H9 (cell line): ENCODE data around the gene POU2F2. TPM values are rescaled to one million over a fixed set of nuclear protein-coding genes. Genes with fewer than 3 reads are reported as not detected.

ENCODE experiments used
- DNase-seq: peaks from one replicate; pipeline ENCODE4 v3.0.0-alpha.2; 2017
- H2AFZ ChIP-seq: one replicate; pipeline ENCODE4 v1.6.1; 2013; ENCODE audit warnings: mild to moderate bottlenecking, low read length, control low read depth, moderate library complexity
- H2AK5ac ChIP-seq: 2 replicates; pipeline ENCODE4 v1.6.1; 2013; ENCODE audit warnings: low read length, control low read depth, mixed read lengths; ENCODE audit not compliant: insufficient read length
- H2BK120ac ChIP-seq: one replicate; pipeline ENCODE4 v1.6.1; 2013; ENCODE audit warnings: low read depth, mild to moderate bottlenecking, low read length, control low read depth, inconsistent platforms; ENCODE audit not compliant: poor library complexity, severe bottlenecking
- H2BK12ac ChIP-seq: 2 replicates; pipeline ENCODE4 v1.6.1; 2013; ENCODE audit warnings: low read length, control low read depth, mixed read lengths, low read depth; ENCODE audit not compliant: insufficient read length
- H2BK15ac ChIP-seq: 2 replicates; pipeline ENCODE4 v1.6.1; 2013; ENCODE audit warnings: low read depth, low read length, control low read depth
- H2BK20ac ChIP-seq: one replicate; pipeline ENCODE4 v1.6.1; 2013; ENCODE audit warnings: low read depth, mild to moderate bottlenecking, low read length, control low read depth, inconsistent platforms; ENCODE audit not compliant: poor library complexity, severe bottlenecking
- H2BK5ac ChIP-seq: 2 replicates; pipeline ENCODE4 v1.6.1; 2013; ENCODE audit warnings: low read length, control low read depth, mixed read lengths; ENCODE audit not compliant: insufficient read length
- H3K14ac ChIP-seq: 2 replicates; pipeline ENCODE4 v1.6.1; 2013; ENCODE audit warnings: low read length, control low read depth; ENCODE audit not compliant: insufficient read depth
- H3K18ac ChIP-seq: 2 replicates; pipeline ENCODE4 v1.6.1; 2013; ENCODE audit warnings: low read depth, mild to moderate bottlenecking, mixed read lengths, low read length, control low read depth; ENCODE audit not compliant: insufficient read length
- H3K23ac ChIP-seq: 2 replicates; pipeline ENCODE4 v1.6.1; 2013; ENCODE audit warnings: low read length, control low read depth, mixed read lengths, low read depth; ENCODE audit not compliant: insufficient read length
- H3K23me2 ChIP-seq: 2 replicates; pipeline ENCODE4 v1.6.1; 2013; ENCODE audit warnings: low read depth, mild to moderate bottlenecking, mixed read lengths, low read length, control low read depth; ENCODE audit not compliant: insufficient read length, poor library complexity, severe bottlenecking
- H3K27ac ChIP-seq: 2 replicates; pipeline ENCODE4 v1.5.1; 2013; ENCODE audit warnings: low read length, control low read depth, mixed read lengths, low read depth; ENCODE audit not compliant: insufficient read length
- H3K27me3 ChIP-seq: 2 replicates; pipeline ENCODE4 v1.6.1; 2013; ENCODE audit warnings: low read length, control low read depth, inconsistent platforms; ENCODE audit not compliant: insufficient read depth
- H3K4ac ChIP-seq: 2 replicates; pipeline ENCODE4 v1.6.1; 2013; ENCODE audit warnings: low read depth, mild to moderate bottlenecking, control low read depth, inconsistent platforms, low read length, moderate library complexity
- H3K4me1 ChIP-seq: 2 replicates; pipeline ENCODE4 v1.6.1; 2013; ENCODE audit warnings: low read length, control low read depth, inconsistent platforms; ENCODE audit not compliant: insufficient read depth
- H3K4me2 ChIP-seq: 2 replicates; pipeline ENCODE4 v1.6.1; 2013; ENCODE audit warnings: low read length, control low read depth, mixed read lengths; ENCODE audit not compliant: insufficient read length, insufficient read depth
- H3K56ac ChIP-seq: 2 replicates; pipeline ENCODE4 v1.6.1; 2013; ENCODE audit warnings: low read depth, mild to moderate bottlenecking, mixed read lengths, low read length, control low read depth; ENCODE audit not compliant: insufficient read length
- H3K79me1 ChIP-seq: 2 replicates; pipeline ENCODE4 v1.6.1; 2013; ENCODE audit warnings: low read depth, mild to moderate bottlenecking, moderate library complexity, low read length, control low read depth, inconsistent platforms; ENCODE audit not compliant: insufficient read depth, poor library complexity, severe bottlenecking
- H3K79me2 ChIP-seq: 2 replicates; pipeline ENCODE4 v1.6.1; 2013; ENCODE audit warnings: low read length, control low read depth, inconsistent platforms; ENCODE audit not compliant: insufficient read depth
- H3K9ac ChIP-seq: 2 replicates; pipeline ENCODE4 v1.6.1; 2013; ENCODE audit warnings: low read length, control low read depth, mixed read lengths; ENCODE audit not compliant: insufficient read length; ENCODE audit errors: extremely low read depth
- H3K9me3 ChIP-seq: one replicate; pipeline ENCODE4 v1.6.1; 2013; ENCODE audit warnings: low read depth, low read length, inconsistent platforms; ENCODE audit not compliant: control insufficient read depth
- H3T11ph ChIP-seq: one replicate; pipeline ENCODE4 v1.6.1; 2013; ENCODE audit warnings: mild to moderate bottlenecking, low read length, control low read depth, inconsistent platforms
- H4K20me1 ChIP-seq: one replicate; pipeline ENCODE4 v1.6.1; 2013; ENCODE audit not compliant: control insufficient read depth, insufficient read length, insufficient read depth
- H4K5ac ChIP-seq: 2 replicates; pipeline ENCODE4 v1.6.1; 2013; ENCODE audit warnings: low read depth, mild to moderate bottlenecking, mixed read lengths, low read length, control low read depth; ENCODE audit not compliant: insufficient read length
- H4K8ac ChIP-seq: replicated peaks from 2 replicates; pipeline ENCODE4 v1.6.1; 2013; ENCODE audit warnings: low read length, control low read depth, mixed read lengths, low read depth; ENCODE audit not compliant: insufficient read length
- H4K91ac ChIP-seq: 2 replicates; pipeline ENCODE4 v1.6.1; 2013; ENCODE audit warnings: low read depth, mild to moderate bottlenecking, moderate library complexity, mixed read lengths, low read length, control low read depth; ENCODE audit not compliant: insufficient read length
- H3K27ac Mint-ChIP-seq, 3 experiments: 2 replicates in 2 of 3; 3 replicates in 1 of 3; pipeline ENCODE4 v1.8.0; 2020 to 2021; ENCODE audit warnings: mixed read lengths in 3 of 3, mild to moderate bottlenecking in 1 of 3, moderate library complexity in 1 of 3
- H3K27me3 Mint-ChIP-seq: 2 replicates; pipeline ENCODE4 v1.8.0; 2021; ENCODE audit warnings: low read depth, mild to moderate bottlenecking, moderate library complexity, mixed read lengths
- H3K36me3 Mint-ChIP-seq, 3 experiments: 2 replicates in 2 of 3; 3 replicates in 1 of 3; pipeline ENCODE4 v1.8.0; 2020 to 2021; ENCODE audit warnings: low read depth in 3 of 3, mixed read lengths in 3 of 3; ENCODE audit not compliant: insufficient read depth in 1 of 3
- H3K4me1 Mint-ChIP-seq, 2 experiments: 2 replicates each; pipeline ENCODE4 v1.8.0; 2020; ENCODE audit warnings: mixed read lengths in 2 of 2
- H3K4me3 Mint-ChIP-seq, 2 experiments: 2 replicates in 1 of 2; 3 replicates in 1 of 2; pipeline ENCODE4 v1.8.0; 2020 to 2021; ENCODE audit warnings: mild to moderate bottlenecking in 2 of 2, mixed read lengths in 2 of 2, moderate library complexity in 1 of 2
- H3K9me3 Mint-ChIP-seq, 2 experiments: 2 replicates in 1 of 2; 3 replicates in 1 of 2; pipeline ENCODE4 v1.8.0; 2020; ENCODE audit warnings: mild to moderate bottlenecking in 2 of 2, mixed read lengths in 2 of 2, moderate library complexity in 1 of 2
- CTCF ChIP-seq: fragments of 200-600 bp; sonication (generic); conservative IDR thresholded peaks from 3 replicates; pipeline ENCODE4 v1.8.0; 2021; ENCODE audit warnings: antibody characterized with exemption, mild to moderate bottlenecking
- WGBS: extraction: QIAGEN DNeasy Blood & Tissue Kit; methylation state at CpG from one replicate; pipeline ENCODE4 v1.1.7; 2013; ENCODE audit warnings: missing lambda C conversion rate, low lambda C conversion rate, mixed read lengths; ENCODE audit not compliant: insufficient read length; ENCODE audit errors: extremely low coverage; 5-methylcytosine and 5-hydroxymethylcytosine counted together
- total RNA-seq: library from RNA; stranded (reverse); gene quantifications from 2 replicates; pipeline ENCODE4 v1.2.1, GENCODE V29; 2021

The POU2F2 gene
- total RNA-seq, 1 experiment from 2014 or later = 2.9 TPM

- no peak overlapping the region for H3K27ac ChIP-seq
- WGBS = no CpG with 5 or more reads among the region's 25 CpGs
- H3K27me3 Mint-ChIP-seq = peaks cover 63% of the 10 kb centered on the region
These were observed 20.8 kb upstream of the POU2F2 start for GRCh38 chr19:42152910-42153671.

More at GRCh38 chr19:42152910-42153671, 20.8 kb upstream of the POU2F2 start:
- Histone ChIP-seq H2BK15ac (no peak overlapping the region), H3K9me3 (no peaks in the 10 kb centered on the region), H3K18ac (no peak overlapping the region), H4K5ac (no peak overlapping the region), H2BK12ac (no peak overlapping the region), H2AFZ (no peak overlapping the region), H4K8ac (no peak overlapping the region), H2BK5ac (no peak overlapping the region), H3K79me1 (no peaks in the 10 kb centered on the region), H3K9ac (no peak overlapping the region), H2AK5ac (no peak overlapping the region), H2BK120ac (no peak overlapping the region), H2BK20ac (no peak overlapping the region), H3K14ac (no peak overlapping the region; the same call in 1 of the 2 replicates), H4K91ac (no peak overlapping the region), H3K79me2 (no peaks in the 10 kb centered on the region), H3K27me3 (no peaks in the 10 kb centered on the region; the same call in 1 of the 2 replicates), H3K23me2 (no peaks in the 10 kb centered on the region), H3T11ph (no peak overlapping the region), H3K4ac (no peak overlapping the region), H3K23ac (no peak overlapping the region), H3K56ac (no peak overlapping the region), H3K4me2 (no peak overlapping the region), H4K20me1 (no peaks in the 10 kb centered on the region), H3K4me1 (peaks cover 6% of the 10 kb centered on the region; the same call in 1 of the 2 replicates)
- Mint-ChIP-seq H3K36me3 (no peaks in the 10 kb centered on the region), H3K27ac (no peak overlapping the region), H3K9me3 (no peaks in the 10 kb centered on the region), H3K4me1 (peaks cover 38 to 66% of the 10 kb centered on the region in 2 experiments), H3K4me3 (no peak overlapping the region)
- no peak for TF ChIP-seq CTCF
- DNase-seq = no peak
